ENCODE results near the gene LCMT1.

DNA sequence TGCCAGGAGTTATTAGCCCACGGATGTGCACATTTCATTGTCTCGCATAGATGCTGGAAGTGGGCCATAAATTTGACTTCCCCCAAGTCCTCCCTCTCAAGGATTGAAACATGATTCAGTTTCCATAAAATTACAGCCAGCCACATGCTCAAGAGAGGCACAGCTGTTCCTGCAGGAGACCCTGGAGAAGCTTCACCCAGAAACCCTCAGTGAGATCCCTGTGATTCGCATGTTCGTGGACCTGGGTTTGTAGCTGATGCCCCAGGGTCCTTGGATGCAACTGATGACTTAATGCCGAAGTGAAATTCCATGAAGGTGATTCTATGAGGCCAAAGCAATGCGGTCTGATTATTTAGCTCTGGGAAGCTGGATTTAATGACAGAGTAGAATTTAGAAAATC, 80.6 kb downstream of the LCMT1 start:
- TF ChIP-seq GZF1 (CRISPR knock-in tag; IDR thresholded peaks at IDR 0.05) = no peak
- TF ChIP-seq EZH2 (conservative IDR thresholded peaks at IDR 0.05; ENCODE audit: low read depth, low read length) = no peak
- no peak for TF ChIP-seq TAF1 (CRISPR knock-in tag; IDR thresholded peaks at IDR 0.05)
- no peak for TF ChIP-seq MAZ (IDR thresholded peaks at IDR 0.05; ENCODE audit: borderline replicate concordance, low read depth, low read length)
- TF ChIP-seq MAZ (CRISPR knock-in tag; IDR thresholded peaks at IDR 0.05; ENCODE audit: low read depth) = no peak
- TF ChIP-seq ZFP62 (CRISPR knock-in tag; IDR thresholded peaks at IDR 0.05) = no peak
- TF ChIP-seq ZNF292 (CRISPR knock-in tag; IDR thresholded peaks at IDR 0.05; ENCODE audit: borderline replicate concordance, low read depth) = no peak
- no peak for TF ChIP-seq TBX3 (IDR thresholded peaks at IDR 0.05; ENCODE audit: borderline replicate concordance)
- no peak for TF ChIP-seq HDAC1 (CRISPR knock-in tag; IDR thresholded peaks at IDR 0.05)
- TF ChIP-seq SRSF4 (IDR thresholded peaks at IDR 0.05; ENCODE audit: low read depth, low read length, poor library complexity, severe bottlenecking) = no peak
- TF ChIP-seq, protein P1, sequence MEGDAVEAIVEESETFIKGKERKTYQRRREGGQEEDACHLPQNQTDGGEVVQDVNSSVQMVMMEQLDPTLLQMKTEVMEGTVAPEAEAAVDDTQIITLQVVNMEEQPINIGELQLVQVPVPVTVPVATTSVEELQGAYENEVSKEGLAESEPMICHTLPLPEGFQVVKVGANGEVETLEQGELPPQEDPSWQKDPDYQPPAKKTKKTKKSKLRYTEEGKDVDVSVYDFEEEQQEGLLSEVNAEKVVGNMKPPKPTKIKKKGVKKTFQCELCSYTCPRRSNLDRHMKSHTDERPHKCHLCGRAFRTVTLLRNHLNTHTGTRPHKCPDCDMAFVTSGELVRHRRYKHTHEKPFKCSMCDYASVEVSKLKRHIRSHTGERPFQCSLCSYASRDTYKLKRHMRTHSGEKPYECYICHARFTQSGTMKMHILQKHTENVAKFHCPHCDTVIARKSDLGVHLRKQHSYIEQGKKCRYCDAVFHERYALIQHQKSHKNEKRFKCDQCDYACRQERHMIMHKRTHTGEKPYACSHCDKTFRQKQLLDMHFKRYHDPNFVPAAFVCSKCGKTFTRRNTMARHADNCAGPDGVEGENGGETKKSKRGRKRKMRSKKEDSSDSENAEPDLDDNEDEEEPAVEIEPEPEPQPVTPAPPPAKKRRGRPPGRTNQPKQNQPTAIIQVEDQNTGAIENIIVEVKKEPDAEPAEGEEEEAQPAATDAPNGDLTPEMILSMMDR (CRISPR knock-in tag; IDR thresholded peaks at IDR 0.05) = no peak
- TF ChIP-seq ZNF138 (CRISPR knock-in tag; IDR thresholded peaks at IDR 0.05; ENCODE audit: low read depth) = no peak
- no peak for TF ChIP-seq POLR2AphosphoS2 (IDR thresholded peaks at IDR 0.05; ENCODE audit: low read depth, low read length)
- no peak for TF ChIP-seq POLR2AphosphoS5 (IDR thresholded peaks at IDR 0.05; ENCODE audit: low read depth, low read length)
